GM18861 (cell line): ENCODE measurements around the gene SYT15.
"Not testable (repeated sequence)": the region's sequence is repeated elsewhere in the genome, so short reads cannot be mapped to it uniquely, and the experiment has no call there.

Source experiments
- ATAC-seq: cut with Tn5 transposase; IDR thresholded peaks from one replicate; pipeline ENCODE4 v1.9.1; 2021; ENCODE audit not compliant: unreplicated experiment

Gene SYT15

GRCh38 chr10:46588221-46588620 is 9.3 kb downstream of the SYT15 start:
- ATAC-seq, result not testable (repeated sequence)

- not testable (repeated sequence) for ATAC-seq
Observed at GRCh38 chr10:46589589-46589988, 10.7 kb downstream of the SYT15 start.

GRCh38 chr10:46591053-46591452 is 12.1 kb downstream of the SYT15 start:
- ATAC-seq, result not testable (repeated sequence)

GRCh38 chr10:46593307-46593706 is 14.4 kb downstream of the SYT15 start:
- not testable (repeated sequence) for ATAC-seq

- not testable (repeated sequence) for ATAC-seq
Observed at GRCh38 chr10:46594453-46595063, 15.6 kb downstream of the SYT15 start.

- ATAC-seq, result not testable (repeated sequence)
Observed at GRCh38 chr10:46596570-46596969, 17.6 kb downstream of the SYT15 start.

- peak; percentile 68 for ATAC-seq
Observed at GRCh38 chr10:46597616-46598246, 18.8 kb downstream of the SYT15 start.

- ATAC-seq, result peak; percentile 70
Observed at GRCh38 chr10:46600516-46600915, 21.6 kb downstream of the SYT15 start.

- not testable (repeated sequence) for ATAC-seq
Observed at GRCh38 chr10:46615540-46615939, 36.6 kb downstream of the SYT15 start.

- ATAC-seq, result not testable (repeated sequence)
Observed at GRCh38 chr10:46616227-46616626, 37.3 kb downstream of the SYT15 start.

GRCh38 chr10:46617134-46617533 is 38.2 kb downstream of the SYT15 start:
- ATAC-seq, result not testable (repeated sequence)

- ATAC-seq, result not testable (repeated sequence)
Observed at GRCh38 chr10:46617913-46618312, 39.0 kb downstream of the SYT15 start.

- ATAC-seq, result not testable (repeated sequence)
Observed at GRCh38 chr10:46623899-46624654, 45.1 kb downstream of the SYT15 start.

- not testable (repeated sequence) for ATAC-seq
Observed at GRCh38 chr10:46629805-46630204, 50.9 kb downstream of the SYT15 start.

- not testable (repeated sequence) for ATAC-seq
Observed at GRCh38 chr10:46630816-46631215, 51.9 kb downstream of the SYT15 start.

GRCh38 chr10:46631683-46632082 is 52.8 kb downstream of the SYT15 start:
- ATAC-seq, result not testable (repeated sequence)

- ATAC-seq, result not testable (repeated sequence)
Observed at GRCh38 chr10:46634698-46635097, 55.8 kb downstream of the SYT15 start.

- ATAC-seq, result peak; percentile 45
Observed at GRCh38 chr10:46635364-46635959, 56.5 kb downstream of the SYT15 start.

- not testable (repeated sequence) for ATAC-seq
Observed at GRCh38 chr10:46640005-46640404, 61.1 kb downstream of the SYT15 start.
